Stimulated activated CD8-positive, alpha-beta memory T cell treated with anti-CD3 and anti-CD28 coated beads, Interleukin-12 subunit alpha, Interleukin-12 subunit beta, amount 100 ng/mL, for 24 hours (primary cell): ENCODE results near the gene IL4.
"Not testable (repeated sequence)": the region's sequence is repeated elsewhere in the genome, so short reads cannot be mapped to it uniquely, and the experiment has no call there.

Source experiments
- DNase-seq: peaks from one replicate; pipeline ENCODE4 v3.0.0-alpha.2; 2020; ENCODE audit errors: extremely low read depth

The IL4 gene

GRCh38 chr5:132674671-132675506 lies 1.1 kb downstream of the IL4 start:
- DNase-seq = no peak

- DNase-seq = no peak
Observed at GRCh38 chr5:132675936-132676689, 2.3 kb downstream of the IL4 start.

- DNase-seq = no peak
Observed at GRCh38 chr5:132677191-132677590, 3.4 kb downstream of the IL4 start.

- DNase-seq = no peak
Observed at GRCh38 chr5:132677682-132678400, 4.1 kb downstream of the IL4 start.

GRCh38 chr5:132678735-132679134 lies 4.9 kb downstream of the IL4 start:
- DNase-seq = no peak

GRCh38 chr5:132679166-132679565 lies 5.4 kb downstream of the IL4 start:
- DNase-seq = no peak

- no peak for DNase-seq
Observed at GRCh38 chr5:132679717-132680380, 6.1 kb downstream of the IL4 start.

- DNase-seq = no peak
Observed at GRCh38 chr5:132680780-132681475, 7.1 kb downstream of the IL4 start.

GRCh38 chr5:132681476-132681831 lies 7.7 kb downstream of the IL4 start:
- DNase-seq = no peak

GRCh38 chr5:132681983-132682382 lies 8.2 kb downstream of the IL4 start:
- DNase-seq = no peak

GRCh38 chr5:132684491-132684890 lies 10.7 kb downstream of the IL4 start:
- DNase-seq = no peak

- DNase-seq = no peak
Observed at GRCh38 chr5:132684922-132685720, 11.3 kb downstream of the IL4 start.

GRCh38 chr5:132686193-132686592 lies 12.4 kb downstream of the IL4 start:
- DNase-seq = no peak

- no peak for DNase-seq
Observed at GRCh38 chr5:132687995-132688394, 14.2 kb downstream of the IL4 start.

- DNase-seq = no peak
Observed at GRCh38 chr5:132688536-132689339, 14.9 kb downstream of the IL4 start.

GRCh38 chr5:132689513-132689912 lies 15.7 kb downstream of the IL4 start:
- DNase-seq = no peak

- DNase-seq = no peak
Observed at GRCh38 chr5:132690156-132690555, 16.4 kb downstream of the IL4 start.

GRCh38 chr5:132691755-132692631 lies 18.2 kb downstream of the IL4 start:
- DNase-seq = not testable (repeated sequence)

GRCh38 chr5:132692632-132692967 lies 18.8 kb downstream of the IL4 start:
- DNase-seq = no peak
